Fibroblast of the aortic adventitia (primary cell): ENCODE results near the gene IQCE. TPM values are rescaled to one million over a fixed set of nuclear protein-coding genes. Genes with fewer than 3 reads are reported as not detected.
"Not testable (repeated sequence)": the region's sequence is repeated elsewhere in the genome, so short reads cannot be mapped to it uniquely, and the experiment has no call there.

Experiments
- DNase-seq: peaks from one replicate; pipeline ENCODE4 v3.0.0-alpha.2; 2010; ENCODE audit warnings: low read depth
- H3K4me3 ChIP-seq: 2 replicates; pipeline ENCODE4 v1.5.1; 2011; ENCODE audit warnings: low read depth, mild to moderate bottlenecking, control low read depth, low read length, moderate library complexity
- total RNA-seq: library from RNA; depleted of rRNA; stranded (reverse); fragments of >200 nt; gene quantifications from 2 replicates; pipeline ENCODE4 v1.2.3, GENCODE V29; 2012; ENCODE audit warnings: low replicate concordance
- TF ChIP-seq, protein P1 (sequence below): IDR thresholded peaks from 2 replicates; pipeline ENCODE4 v1.5.1; 2011; ENCODE audit warnings: mild to moderate bottlenecking, low read length, control low read depth, inconsistent platforms; ENCODE audit not compliant: insufficient read depth

The IQCE gene
- total RNA-seq, 1 donor: 14.0 TPM

- no peak for DNase-seq
- H3K4me3 ChIP-seq: no peak overlapping the region
- TF ChIP-seq, protein P1, sequence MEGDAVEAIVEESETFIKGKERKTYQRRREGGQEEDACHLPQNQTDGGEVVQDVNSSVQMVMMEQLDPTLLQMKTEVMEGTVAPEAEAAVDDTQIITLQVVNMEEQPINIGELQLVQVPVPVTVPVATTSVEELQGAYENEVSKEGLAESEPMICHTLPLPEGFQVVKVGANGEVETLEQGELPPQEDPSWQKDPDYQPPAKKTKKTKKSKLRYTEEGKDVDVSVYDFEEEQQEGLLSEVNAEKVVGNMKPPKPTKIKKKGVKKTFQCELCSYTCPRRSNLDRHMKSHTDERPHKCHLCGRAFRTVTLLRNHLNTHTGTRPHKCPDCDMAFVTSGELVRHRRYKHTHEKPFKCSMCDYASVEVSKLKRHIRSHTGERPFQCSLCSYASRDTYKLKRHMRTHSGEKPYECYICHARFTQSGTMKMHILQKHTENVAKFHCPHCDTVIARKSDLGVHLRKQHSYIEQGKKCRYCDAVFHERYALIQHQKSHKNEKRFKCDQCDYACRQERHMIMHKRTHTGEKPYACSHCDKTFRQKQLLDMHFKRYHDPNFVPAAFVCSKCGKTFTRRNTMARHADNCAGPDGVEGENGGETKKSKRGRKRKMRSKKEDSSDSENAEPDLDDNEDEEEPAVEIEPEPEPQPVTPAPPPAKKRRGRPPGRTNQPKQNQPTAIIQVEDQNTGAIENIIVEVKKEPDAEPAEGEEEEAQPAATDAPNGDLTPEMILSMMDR: no peak
Measured at GRCh38 chr7:2530071-2530987, 28.4 kb upstream of the IQCE start.

- not testable (repeated sequence) for DNase-seq, H3K4me3 ChIP-seq
Measured at GRCh38 chr7:2530994-2531795, 27.6 kb upstream of the IQCE start.

DNA sequence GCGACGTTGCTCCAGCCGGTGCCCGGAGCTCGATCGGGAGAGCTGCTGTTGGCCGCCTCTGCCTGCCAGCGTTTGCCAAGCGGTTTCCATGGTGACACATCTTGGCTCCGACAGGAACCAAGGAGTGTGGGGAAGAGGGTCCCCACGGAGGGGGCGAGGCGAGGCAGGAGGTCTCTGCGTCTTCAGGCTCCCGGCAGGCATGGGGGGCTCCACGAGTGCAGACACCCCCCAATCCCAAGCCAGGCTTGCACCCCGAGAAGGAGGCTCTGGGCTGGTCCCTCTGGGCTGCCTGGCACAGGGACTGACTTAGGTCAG is 27.0 kb upstream of the IQCE start:
- H3K4me3 ChIP-seq, DNase-seq: not testable (repeated sequence)

DNA sequence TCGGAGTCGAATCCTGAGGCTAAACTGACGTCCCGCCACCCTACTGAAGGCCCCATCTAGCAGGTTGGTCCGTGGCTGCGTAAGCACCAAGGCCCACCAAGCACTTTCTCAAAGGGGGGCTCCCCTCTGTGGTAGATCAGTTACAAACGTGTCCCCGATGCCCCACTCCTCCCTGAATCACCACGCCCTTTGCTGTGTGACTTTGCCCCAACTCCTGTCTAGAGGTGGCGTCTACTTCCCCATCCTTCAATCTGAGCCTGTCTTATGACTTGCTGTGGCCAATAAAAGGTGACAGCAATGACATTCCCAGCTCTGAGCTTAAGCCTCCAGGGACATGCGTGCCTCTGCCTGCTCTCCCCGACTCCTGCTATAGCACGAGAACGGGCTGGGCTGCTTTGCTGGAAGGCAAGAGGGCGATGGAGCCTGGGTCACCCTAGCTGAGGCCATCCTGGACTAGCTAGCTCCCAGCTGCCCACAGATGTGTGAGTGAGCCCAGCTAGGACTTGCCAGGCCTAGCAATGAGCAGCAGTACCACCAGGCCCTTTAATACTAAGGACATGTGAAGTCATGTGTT is 26.5 kb upstream of the IQCE start:
- not testable (repeated sequence) for H3K4me3 ChIP-seq, DNase-seq

- H3K4me3 ChIP-seq, DNase-seq: not testable (repeated sequence)
Measured at GRCh38 chr7:2532816-2533215, 26.0 kb upstream of the IQCE start.

DNA sequence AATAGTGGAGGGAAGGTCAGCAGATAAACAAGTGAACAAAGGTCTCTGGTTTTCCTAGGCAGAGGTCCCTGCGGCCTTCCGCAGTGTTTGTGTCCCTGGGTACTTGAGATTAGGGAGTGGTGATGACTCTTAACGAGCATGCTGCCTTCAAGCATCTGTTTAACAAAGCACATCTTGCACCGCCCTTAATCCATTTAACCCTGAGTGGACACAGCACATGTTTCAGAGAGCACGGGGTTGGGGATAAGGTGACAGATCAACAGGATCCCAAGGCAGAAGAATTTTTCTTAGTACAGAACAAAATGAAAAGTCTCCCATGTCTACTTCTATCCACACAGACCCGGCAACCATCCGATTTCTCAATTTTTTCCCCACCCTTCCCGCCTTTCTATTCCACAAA is 25.2 kb upstream of the IQCE start:
- H3K4me3 ChIP-seq, DNase-seq: not testable (repeated sequence)

GRCh38 chr7:2534214-2534613 is 24.6 kb upstream of the IQCE start:
- H3K4me3 ChIP-seq, DNase-seq: not testable (repeated sequence)

DNA sequence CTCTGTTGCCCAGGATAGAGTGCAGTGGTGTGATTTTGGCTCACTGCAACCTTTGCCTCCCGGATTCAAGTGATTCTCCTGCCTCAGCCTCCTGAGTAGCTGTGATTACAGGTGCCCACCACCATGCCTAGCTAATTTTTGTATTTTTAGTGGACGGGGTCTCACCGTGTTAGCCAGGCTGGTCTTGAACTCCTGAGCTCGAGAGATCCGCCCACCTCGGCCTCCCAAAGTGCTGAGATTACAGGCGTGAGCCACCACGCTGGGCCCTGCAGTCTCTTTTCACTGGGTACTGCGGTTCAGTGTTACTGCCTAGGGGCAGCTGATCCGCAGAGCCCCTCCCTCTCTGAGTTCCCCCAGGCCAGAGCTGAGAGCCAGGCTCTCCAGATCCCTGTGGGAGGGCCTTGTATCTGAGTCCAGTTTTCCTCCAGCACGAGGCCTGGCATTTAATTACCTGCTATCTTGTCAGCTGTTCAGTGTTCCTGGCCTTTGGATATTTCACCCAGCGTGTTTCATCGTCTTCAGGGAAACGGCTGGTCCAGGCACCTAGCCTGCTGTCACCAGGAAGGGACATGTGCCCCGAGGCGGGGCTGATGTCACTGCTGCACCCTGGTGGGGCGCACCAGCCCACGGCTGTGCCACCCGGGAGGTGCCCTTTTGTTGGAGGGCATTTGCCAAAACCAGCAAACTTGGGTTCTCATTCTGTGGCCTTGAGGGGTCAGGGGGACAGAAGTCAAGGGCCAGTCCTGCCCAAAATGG is 22.7 kb upstream of the IQCE start:
- not testable (repeated sequence) for H3K4me3 ChIP-seq, DNase-seq

- no peak overlapping the region for H3K4me3 ChIP-seq
- TF ChIP-seq, protein P1: no peak
- no peak for DNase-seq
Measured at GRCh38 chr7:2537981-2538851, 20.6 kb upstream of the IQCE start.
